NCI-H2107 treated with DMSO at 0.1 percent for 48 hours (cell line): Measurements from ENCODE around the gene ZSWIM4.
"Not testable (repeated sequence)": the region's sequence is repeated elsewhere in the genome, so short reads cannot be mapped to it uniquely, and the experiment has no call there.

Experiments used
- DNase-seq: peaks from one replicate; lab custom pipeline; 2025; ENCODE audit not compliant: unreplicated experiment; lab: John Stamatoyannopoulos, UW

The ZSWIM4 gene

GRCh38 chr19:13848798-13849676 lies 53.8 kb downstream of the ZSWIM4 start:
- no peak for DNase-seq

- no peak for DNase-seq
Observed at GRCh38 chr19:13849991-13850909, 55.0 kb downstream of the ZSWIM4 start.

GRCh38 chr19:13850910-13851733 lies 55.9 kb downstream of the ZSWIM4 start:
- DNase-seq, result no peak

- not testable (repeated sequence) for DNase-seq
Observed at GRCh38 chr19:13851734-13852114, 56.5 kb downstream of the ZSWIM4 start.

- DNase-seq, result not testable (repeated sequence)
Observed at GRCh38 chr19:13852171-13852707, 57.0 kb downstream of the ZSWIM4 start.

GRCh38 chr19:13856497-13856896 lies 61.3 kb downstream of the ZSWIM4 start:
- no peak for DNase-seq

- DNase-seq, result no peak
Observed at GRCh38 chr19:13859361-13859880, 64.2 kb downstream of the ZSWIM4 start.

- DNase-seq, result no peak
Observed at GRCh38 chr19:13860679-13861391, 65.6 kb downstream of the ZSWIM4 start.

- DNase-seq, result no peak
Observed at GRCh38 chr19:13861392-13861713, 66.1 kb downstream of the ZSWIM4 start.

GRCh38 chr19:13861714-13862531 lies 66.7 kb downstream of the ZSWIM4 start:
- DNase-seq, result peak; percentile 52

- no peak for DNase-seq
Observed at GRCh38 chr19:13864046-13864666, 68.9 kb downstream of the ZSWIM4 start.

GRCh38 chr19:13864667-13865570 lies 69.7 kb downstream of the ZSWIM4 start:
- DNase-seq, result no peak

- DNase-seq, result no peak
Observed at GRCh38 chr19:13865571-13866462, 70.6 kb downstream of the ZSWIM4 start.

- no peak for DNase-seq
Observed at GRCh38 chr19:13866463-13867046, 71.3 kb downstream of the ZSWIM4 start.

- DNase-seq, result no peak
Observed at GRCh38 chr19:13868663-13869062, 73.4 kb downstream of the ZSWIM4 start.

- no peak for DNase-seq
Observed at GRCh38 chr19:13869281-13869680, 74.0 kb downstream of the ZSWIM4 start.
